SK-N-SH treated with all-trans-retinoic acid at 6 μM for 48 hours (cell line): Measurements from ENCODE around the gene LMTK2.

Experiments
- SNAI2 ChIP-seq: fragments of 250-450 bp; sonication (Bioruptor Pico); IDR thresholded peaks from 2 replicates; pipeline ENCODE4 v1.5.0; 2020; ENCODE audit warnings: mild to moderate bottlenecking, moderate library complexity
- TSHZ2 ChIP-seq: fragments of 250-450 bp; sonication (Bioruptor Pico); IDR thresholded peaks from 2 replicates; pipeline ENCODE4 v1.5.0; 2020; ENCODE audit warnings: mild to moderate bottlenecking, moderate library complexity
- ZC3H10 ChIP-seq: fragments of 250-450 bp; sonication (Bioruptor Pico); IDR thresholded peaks from 2 replicates; pipeline ENCODE4 v1.5.1; 2021; ENCODE audit warnings: mild to moderate bottlenecking, moderate library complexity
- ZNF565 ChIP-seq: fragments of 450-650 bp; formaldehyde crosslinking; conservative IDR thresholded peaks from 2 replicates; pipeline ENCODE4 v1.5.0; 2020; ENCODE audit warnings: low read depth, mild to moderate bottlenecking, moderate library complexity

- TF ChIP-seq TSHZ2 (CRISPR knock-in tag) = no peak
- TF ChIP-seq SNAI2 (CRISPR knock-in tag) = no peak
- TF ChIP-seq ZC3H10 (CRISPR knock-in tag) = no peak
- TF ChIP-seq ZNF565 = no peak
Measured at GRCh38 chr7:98187138-98187502, 80.5 kb downstream of the LMTK2 start.
